HK-2 (cell line): ENCODE data around the gene PRRG2.
"Not testable (repeated sequence)": the region's sequence is repeated elsewhere in the genome, so short reads cannot be mapped to it uniquely, and the experiment has no call there.

Source experiments
- DNase-seq: peaks from one replicate; pipeline ENCODE4 v3.0.0-alpha.2; 2018; ENCODE audit not compliant: unreplicated experiment

The PRRG2 gene

GRCh38 chr19:49605605-49606004, 24.5 kb downstream of the PRRG2 start:
- no peak for DNase-seq

GRCh38 chr19:49609499-49610092, 28.5 kb downstream of the PRRG2 start:
- DNase-seq: no peak

- DNase-seq: no peak
Observed at GRCh38 chr19:49613374-49613773, 32.3 kb downstream of the PRRG2 start.

- DNase-seq: peak; percentile 35
Observed at GRCh38 chr19:49614096-49614833, 33.1 kb downstream of the PRRG2 start.

- DNase-seq: no peak
Observed at GRCh38 chr19:49615861-49616260, 34.7 kb downstream of the PRRG2 start.

- DNase-seq: no peak
Observed at GRCh38 chr19:49616532-49616931, 35.4 kb downstream of the PRRG2 start.

GRCh38 chr19:49616945-49617344, 35.8 kb downstream of the PRRG2 start:
- DNase-seq: no peak

- DNase-seq: not testable (repeated sequence)
Observed at GRCh38 chr19:49617860-49618259, 36.7 kb downstream of the PRRG2 start.

GRCh38 chr19:49624967-49625910, 44.1 kb downstream of the PRRG2 start:
- DNase-seq: no peak

GRCh38 chr19:49626226-49626625, 45.1 kb downstream of the PRRG2 start:
- DNase-seq: no peak

GRCh38 chr19:49629659-49630058, 48.5 kb downstream of the PRRG2 start:
- no peak for DNase-seq

- DNase-seq: no peak
Observed at GRCh38 chr19:49631014-49631588, 50.0 kb downstream of the PRRG2 start.

GRCh38 chr19:49631610-49632192, 50.6 kb downstream of the PRRG2 start:
- DNase-seq: no peak

- no peak for DNase-seq
Observed at GRCh38 chr19:49632576-49632975, 51.5 kb downstream of the PRRG2 start.

- DNase-seq: not testable (repeated sequence)
Observed at GRCh38 chr19:49633273-49633672, 52.2 kb downstream of the PRRG2 start.

GRCh38 chr19:49635530-49636232, 54.6 kb downstream of the PRRG2 start:
- no peak for DNase-seq

- no peak for DNase-seq
Observed at GRCh38 chr19:49636233-49636932, 55.3 kb downstream of the PRRG2 start.

- DNase-seq: peak; percentile 88
Observed at GRCh38 chr19:49637821-49638738, 57.0 kb downstream of the PRRG2 start.

GRCh38 chr19:49639401-49640112, 58.4 kb downstream of the PRRG2 start:
- DNase-seq: no peak
